ENCODE data around the gene KIF13A.

The KIF13A gene

GRCh38 chr6:17885889-17886576 lies 101.4 kb downstream of the KIF13A start:
- intact Hi-C loops (cut with DNase I), result no loop called here

GRCh38 chr6:17884498-17885478 lies 102.6 kb downstream of the KIF13A start:
- intact Hi-C loops (cut with DNase I), result no loop called here
- peak in 2 of 42 donors; percentile 18 to 48 for DNase-seq

More at GRCh38 chr6:17885889-17886576, 101.4 kb downstream of the KIF13A start:
- no peak for DNase-seq

GRCh38 chr6:17883665-17884497 lies 103.6 kb downstream of the KIF13A start:
- intact Hi-C loops (cut with DNase I), result no loop called here
- no peak for DNase-seq

- intact Hi-C loops (cut with DNase I), result no loop called here
- DNase-seq, result no peak
Measured at GRCh38 chr6:17881085-17881858, 106.2 kb downstream of the KIF13A start.

- no peak for DNase-seq
- intact Hi-C loops (cut with DNase I), result no loop called here
Measured at GRCh38 chr6:17879184-17879583, 108.3 kb downstream of the KIF13A start.

- intact Hi-C loops (cut with DNase I), result no loop called here
- no peak for DNase-seq
Measured at GRCh38 chr6:17878734-17879133, 108.7 kb downstream of the KIF13A start.

- intact Hi-C loops (cut with DNase I), result no loop called here
- no peak for DNase-seq
Measured at GRCh38 chr6:17877895-17878440, 109.5 kb downstream of the KIF13A start.

GRCh38 chr6:17877196-17877894 lies 110.1 kb downstream of the KIF13A start:
- no peak for DNase-seq
- intact Hi-C loops (cut with DNase I), result no loop called here

- DNase-seq, result no peak
- intact Hi-C loops (cut with DNase I), result no loop called here
Measured at GRCh38 chr6:17874753-17875152, 112.7 kb downstream of the KIF13A start.

- intact Hi-C loops (cut with DNase I), result no loop called here
- DNase-seq, result no peak
Measured at GRCh38 chr6:17872908-17873307, 114.5 kb downstream of the KIF13A start.

GRCh38 chr6:17871836-17872235 lies 115.6 kb downstream of the KIF13A start:
- DNase-seq, result no peak
- intact Hi-C loops (cut with DNase I), result no loop called here

GRCh38 chr6:17871189-17871519 lies 116.3 kb downstream of the KIF13A start:
- DNase-seq, result no peak
- intact Hi-C loops (cut with DNase I), result no loop called here

- intact Hi-C loops (cut with DNase I), result no loop called here
- no peak for DNase-seq
Measured at GRCh38 chr6:17870300-17871188, 116.9 kb downstream of the KIF13A start.

- peak in 2 of 42 donors; percentile 23 to 50 for DNase-seq
- intact Hi-C loops (cut with DNase I), result loop anchor here (5.0 kb wide), 1 partner anchor 118 kb away; the partner anchor contains the start of gene KIF13A
Measured at GRCh38 chr6:17869753-17870050, 117.7 kb downstream of the KIF13A start.

- peak in 16 of 42 donors; percentile 22 to 74 (median 42) for DNase-seq
- intact Hi-C loops (cut with DNase I), result loop anchor here (5.0 kb wide), 1 partner anchor 118 kb away; the partner anchor contains the start of gene KIF13A
Measured at GRCh38 chr6:17869010-17869752, 118.3 kb downstream of the KIF13A start.

- no peak for DNase-seq
- intact Hi-C loops (cut with DNase I), result loop anchor here (5.0 kb wide), 1 partner anchor 119 kb away; the partner anchor contains the start of gene KIF13A
Measured at GRCh38 chr6:17867880-17868279, 119.6 kb downstream of the KIF13A start.
